DOHH2 (cell line): ENCODE data around the gene TRIM9.

Experiments
- H3F3A ChIP-seq: fragments of 200-600 bp; sonication (generic), shearing (Covaris generic); 2 replicates; pipeline ENCODE4 v1.6.0; 2016; ENCODE audit warnings: antibody characterized with exemption, mild to moderate bottlenecking; ENCODE audit not compliant: control insufficient read depth, insufficient read depth
- H3K27ac ChIP-seq: fragments of 200-600 bp; sonication (generic); 2 replicates; pipeline ENCODE4 v1.5.1; 2014; ENCODE audit warnings: low read depth, mild to moderate bottlenecking, low read length, moderate library complexity
- H3K27me3 ChIP-seq: fragments of 200-600 bp; sonication (generic); 2 replicates; pipeline ENCODE4 v1.6.1; 2014; ENCODE audit warnings: mild to moderate bottlenecking, low read length, mixed read lengths; ENCODE audit not compliant: control insufficient read depth
- H3K36me3 ChIP-seq: fragments of 200-600 bp; sonication (generic); 2 replicates; pipeline ENCODE4 v1.6.1; 2014; ENCODE audit warnings: mild to moderate bottlenecking, low read length, moderate library complexity, mixed read lengths; ENCODE audit not compliant: control insufficient read depth
- H3K4me1 ChIP-seq: fragments of 200-600 bp; sonication (generic); 2 replicates; pipeline ENCODE4 v1.6.1; 2014; ENCODE audit warnings: mild to moderate bottlenecking, low read length, mixed read lengths; ENCODE audit not compliant: control insufficient read depth
- H3K4me2 ChIP-seq: fragments of 200-600 bp; sonication (generic); 2 replicates; pipeline ENCODE4 v1.6.0; 2014; ENCODE audit warnings: mild to moderate bottlenecking, low read length, moderate library complexity
- H3K4me3 ChIP-seq: fragments of 200-600 bp; sonication (generic); 2 replicates; pipeline ENCODE4 v1.5.1; 2014; ENCODE audit warnings: mild to moderate bottlenecking, low read length, mixed read lengths
- H3K79me2 ChIP-seq: fragments of 200-600 bp; sonication (generic); 2 replicates; pipeline ENCODE4 v1.6.1; 2014; ENCODE audit warnings: mild to moderate bottlenecking, low read length, mixed read lengths; ENCODE audit not compliant: control insufficient read depth
- H3K9me2 ChIP-seq: fragments of 200-600 bp; sonication (generic); replicated peaks from 2 replicates; pipeline ENCODE4 v1.6.1; 2014; ENCODE audit warnings: mild to moderate bottlenecking, low read length, mixed read lengths; ENCODE audit not compliant: control insufficient read depth
- H3K9me3 ChIP-seq: fragments of 200-600 bp; sonication (generic); 2 replicates; pipeline ENCODE4 v1.6.1; 2014; ENCODE audit warnings: antibody characterized with exemption, low read length, mixed read lengths; ENCODE audit not compliant: control insufficient read depth, insufficient read depth
- H4K20me1 ChIP-seq: fragments of 200-600 bp; sonication (generic); 2 replicates; pipeline ENCODE4 v1.6.0; 2014; ENCODE audit warnings: low read depth, mild to moderate bottlenecking, antibody characterized with exemption, low read length, moderate library complexity; ENCODE audit not compliant: control insufficient read depth, insufficient read depth
- CTCF ChIP-seq: fragments of 200-600 bp; sonication (generic); IDR thresholded peaks from one replicate; pipeline ENCODE4 v1.5.1; 2014; ENCODE audit warnings: antibody characterized with exemption, mild to moderate bottlenecking, low read depth, low read length; ENCODE audit not compliant: poor library complexity, severe bottlenecking
- EZH2phosphoT487 ChIP-seq: fragments of 200-600 bp; sonication (generic); IDR thresholded peaks from 2 replicates; pipeline ENCODE4 v1.6.1; 2017; ENCODE audit warnings: borderline replicate concordance, mild to moderate bottlenecking, antibody characterized with exemption, low read length, moderate library complexity, mixed read lengths

Gene TRIM9

DNA sequence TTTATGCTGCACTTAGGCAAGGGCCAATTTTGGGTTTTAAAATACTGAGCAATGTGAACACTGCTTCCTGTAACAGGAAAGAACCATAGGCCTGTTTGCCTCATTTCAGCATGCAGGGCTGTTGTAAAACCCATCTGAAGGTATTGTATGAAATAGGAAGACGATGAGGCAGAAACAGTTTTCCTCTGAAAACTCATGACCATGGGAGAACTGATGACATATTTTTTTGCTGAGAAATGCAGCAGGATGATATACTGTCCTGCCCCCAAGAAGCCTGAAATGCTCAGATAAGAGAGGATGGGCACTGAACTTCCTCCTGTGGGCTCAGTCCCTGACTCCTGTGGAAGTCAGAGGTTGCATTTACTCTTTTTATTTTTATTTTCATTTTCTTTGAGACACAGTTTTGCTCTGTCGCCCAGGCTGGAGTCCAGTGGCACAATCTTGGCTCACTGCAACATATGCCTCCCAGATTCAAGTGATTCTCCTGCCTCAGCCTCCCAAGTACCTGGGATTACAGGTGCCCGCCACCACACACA is 168.0 kb downstream of the TRIM9 start:
- Histone ChIP-seq H3K27me3 (no peaks in the 10 kb centered on the region), H3K4me1 (peaks cover 5% of the 10 kb centered on the region; the same call in 1 of the 2 replicates), H3F3A (no peaks in the 10 kb centered on the region), H3K9me2 (no peaks in the 10 kb centered on the region), H3K79me2 (no peaks in the 10 kb centered on the region), H3K27ac (no peak overlapping the region), H3K9me3 (no peaks in the 10 kb centered on the region), H4K20me1 (no peaks in the 10 kb centered on the region), H3K36me3 (no peaks in the 10 kb centered on the region), H3K4me2 (no peak overlapping the region), H3K4me3 (no peak overlapping the region)
- TF ChIP-seq EZH2phosphoT487, result no peak
- TF ChIP-seq CTCF, result no peak
